A549 (cell line): Measurements from ENCODE around the gene SACM1L. TPM values are rescaled to one million over a fixed set of nuclear protein-coding genes. Genes with fewer than 3 reads are reported as not detected.

Source experiments
- ATAC-seq, 2 experiments: fragments of 200-7000 bp in 1 of 2; fragments of >200 bp in 1 of 2; cut with Nextera tagmentation in 1 of 2; cut with Tn5 transposase in 1 of 2; 3 replicates each; pipeline versions ENCODE4 v1.8.0 to v1.9.1; 2018 to 2020; ENCODE audit warnings: mild to moderate bottlenecking in 1 of 2, moderate library complexity in 1 of 2
- CTCF ChIA-PET: fragments of 300-600 bp; sonication (Branson Sonifier 250); formaldehyde crosslinking; extraction: SDS; loops from one replicate; lab custom pipeline; 2021; ENCODE audit warnings: antibody characterized with exemption, inconsistent platforms; lab: Yijun Ruan, JAX
- POLR2A ChIA-PET: fragments of 350-600 bp; formaldehyde crosslinking; extraction: SDS; loops from one replicate; lab custom pipeline; 2021; ENCODE audit warnings: antibody characterized with exemption, inconsistent platforms; lab: Yijun Ruan, JAX
- DNase-seq, 2 experiments: peaks; one replicate each; pipeline versions ENCODE4 v3.0.0 to v3.0.0-alpha.2; 2011 to 2016; ENCODE audit warnings: low read depth in 1 of 2, low spot score in 1 of 2
- FAIRE-seq: peaks from 2 replicates; lab custom pipeline; 2011; peaks lifted over from hg19 to GRCh38; lab: Jason Lieb, UNC
- H3K27ac ChIP-seq, 2 experiments: fragments of >200 bp; sonication (Bioruptor Twin); formaldehyde crosslinking; 3 replicates each; pipeline ENCODE4 v1.5.1; 2016 to 2017
- H3K4me1 ChIP-seq: fragments of >200 bp; sonication (Bioruptor Twin); formaldehyde crosslinking; 3 replicates; pipeline ENCODE4 v1.6.1; 2016
- H3K4me2 ChIP-seq: fragments of >200 bp; sonication (Bioruptor Twin); formaldehyde crosslinking; 3 replicates; pipeline ENCODE4 v1.6.1; 2016
- H3K4me3 ChIP-seq: fragments of >200 bp; sonication (Bioruptor Twin); formaldehyde crosslinking; 3 replicates; pipeline ENCODE4 v1.5.1; 2016
- H3K9me3 ChIP-seq: fragments of >200 bp; sonication (Bioruptor Twin); formaldehyde crosslinking; 3 replicates; pipeline ENCODE4 v1.6.1; 2016
- BHLHE40 ChIP-seq: IDR thresholded peaks from 2 replicates; pipeline ENCODE4 v1.6.1; 2012; ENCODE audit warnings: low read depth, low read length, inconsistent platforms
- CEBPB ChIP-seq, 2 experiments: fragments of >200 bp in 1 of 2; sonication (Bioruptor Twin) in 1 of 2; formaldehyde crosslinking in 1 of 2; IDR thresholded peaks; 2 replicates each; pipeline ENCODE4 v1.6.1; 2012 to 2016
- EHF ChIP-seq: fragments of 250-450 bp; sonication (Bioruptor Pico); IDR thresholded peaks from 2 replicates; pipeline ENCODE4 v1.5.0; 2020; ENCODE audit warnings: mild to moderate bottlenecking
- ESRRA ChIP-seq: fragments of 150-350 bp; IDR thresholded peaks from 2 replicates; pipeline ENCODE4 v1.6.1; 2014; ENCODE audit warnings: mild to moderate bottlenecking, low read length, borderline replicate concordance
- FOSL2 ChIP-seq, 2 experiments: fragments of 450-650 bp in 1 of 2; fragments of >200 bp in 1 of 2; sonication (Bioruptor Twin) in 1 of 2; formaldehyde crosslinking; IDR thresholded peaks; 2 replicates each; pipeline versions ENCODE4 v1.5.0 to v1.6.1; 2016 to 2020; ENCODE audit warnings: mild to moderate bottlenecking in 1 of 2, moderate library complexity in 1 of 2
- FOXS1 ChIP-seq: fragments of 250-450 bp; sonication (Bioruptor Pico); IDR thresholded peaks from 2 replicates; pipeline ENCODE4 v1.5.0; 2020; ENCODE audit warnings: mild to moderate bottlenecking, moderate library complexity
- GATA3 ChIP-seq: IDR thresholded peaks from 2 replicates; pipeline ENCODE4 v1.6.1; 2012; ENCODE audit warnings: borderline replicate concordance
- HDAC2 ChIP-seq: fragments of 200-600 bp; sonication (generic); IDR thresholded peaks from 2 replicates; pipeline ENCODE4 v1.6.1; 2016
- HOXA7 ChIP-seq: fragments of 250-450 bp; sonication (Bioruptor Pico); IDR thresholded peaks from 2 replicates; pipeline ENCODE4 v1.5.0; 2020; ENCODE audit warnings: mild to moderate bottlenecking, moderate library complexity
- HOXB5 ChIP-seq: fragments of 250-450 bp; sonication (Bioruptor Pico); IDR thresholded peaks from 2 replicates; pipeline ENCODE4 v1.5.0; 2020; ENCODE audit warnings: mild to moderate bottlenecking, moderate library complexity
- JUNB ChIP-seq: fragments of >200 bp; sonication (Bioruptor Twin); formaldehyde crosslinking; IDR thresholded peaks from 2 replicates; pipeline ENCODE4 v1.6.1; 2016
- KDM1A ChIP-seq: fragments of 200-600 bp; sonication (generic); IDR thresholded peaks from 2 replicates; pipeline ENCODE4 v1.6.1; 2016; ENCODE audit warnings: low read depth, mild to moderate bottlenecking
- MAFK ChIP-seq: fragments of 450-650 bp; IDR thresholded peaks from 2 replicates; pipeline ENCODE4 v1.6.1; 2014; ENCODE audit not compliant: partially characterized antibody
- NFE2L2 ChIP-seq: fragments of 150-350 bp; conservative IDR thresholded peaks from 2 replicates; pipeline ENCODE4 v1.6.1; 2014; ENCODE audit warnings: low read length
- NR3C1 ChIP-seq: fragments of >200 bp; sonication (Bioruptor Twin); formaldehyde crosslinking; IDR thresholded peaks from 3 replicates; pipeline ENCODE4 v1.6.1; 2017
- POLR2AphosphoS2 ChIP-seq: conservative IDR thresholded peaks from 2 replicates; pipeline ENCODE4 v1.6.1; 2012; ENCODE audit warnings: low read length, improper control_type of control experiment, inconsistent platforms
- RARB ChIP-seq: fragments of 250-450 bp; sonication (Bioruptor Pico); IDR thresholded peaks from 2 replicates; pipeline ENCODE4 v1.8.0; 2021; ENCODE audit warnings: mild to moderate bottlenecking, moderate library complexity
- RFX5 ChIP-seq: fragments of 450-650 bp; IDR thresholded peaks from 2 replicates; pipeline ENCODE4 v1.7.1; 2014; ENCODE audit warnings: antibody characterized with exemption, mild to moderate bottlenecking, moderate library complexity
- SMC3 ChIP-seq: fragments of >200 bp; sonication (Bioruptor Twin); formaldehyde crosslinking; IDR thresholded peaks from 3 replicates; pipeline ENCODE4 v1.6.1; 2018; ENCODE audit warnings: inconsistent platforms
- SREBF2 ChIP-seq: fragments of 450-650 bp; IDR thresholded peaks from 2 replicates; pipeline ENCODE4 v1.6.1; 2014; ENCODE audit warnings: mild to moderate bottlenecking, moderate library complexity
- TP53 ChIP-seq: fragments of 250-450 bp; sonication (Bioruptor Pico); IDR thresholded peaks from 2 replicates; pipeline ENCODE4 v1.5.0; 2021; ENCODE audit warnings: mild to moderate bottlenecking, moderate library complexity
- ZNF302 ChIP-seq: fragments of 250-450 bp; sonication (Bioruptor Pico); IDR thresholded peaks from 2 replicates; pipeline ENCODE4 v1.9.0; 2021; ENCODE audit warnings: inconsistent platforms, mild to moderate bottlenecking, moderate library complexity
- ZSCAN20 ChIP-seq: fragments of 250-450 bp; sonication (Bioruptor Pico); IDR thresholded peaks from 2 replicates; pipeline ENCODE4 v1.8.0; 2022; ENCODE audit warnings: mild to moderate bottlenecking, moderate library complexity
- WGBS: methylation state at CpG from one replicate; pipeline ENCODE4 v1.1.6; 2017; ENCODE audit errors: missing lambda C conversion rate; 5-methylcytosine and 5-hydroxymethylcytosine counted together
- polyA plus RNA-seq, 4 experiments: library from polyadenylated mRNA; depleted of rRNA in 3 of 4; stranded (reverse); fragments of >200 nt; fragmentation: RNase III in 1 of 4; extraction: RNeasy Plus Mini Kit Qiagen cat#74134 plus additional on column Dnase treatment in 1 of 4; gene quantifications; 2 replicates in 3 of 4; 3 replicates in 1 of 4; pipeline ENCODE4 v1.2.3, GENCODE V29; 2011 to 2017
- TF ChIP-seq, protein P1 (sequence below): fragments of 150-350 bp; IDR thresholded peaks from 2 replicates; pipeline ENCODE4 v1.6.1; 2014; ENCODE audit warnings: low read depth, mild to moderate bottlenecking, low read length
- TF ChIP-seq, protein P2 (sequence below): fragments of 250-450 bp; sonication (Bioruptor Pico); IDR thresholded peaks from 2 replicates; pipeline ENCODE4 v1.5.0; 2021; ENCODE audit warnings: mild to moderate bottlenecking, moderate library complexity, borderline replicate concordance
- TF ChIP-seq, protein P3 (sequence below): fragments of >200 bp; sonication (Bioruptor Twin); formaldehyde crosslinking; IDR thresholded peaks from 2 replicates; pipeline ENCODE4 v1.6.1; 2016
- TF ChIP-seq, protein P4 (sequence below): fragments of 250-450 bp; sonication (Bioruptor Pico); IDR thresholded peaks from 2 replicates; pipeline ENCODE4 v1.5.0; 2020; ENCODE audit warnings: low read depth, mild to moderate bottlenecking, moderate library complexity

SACM1L gene
- polyA plus RNA-seq, 2 of the 4 experiments (the other 2 are of a cell fraction) = 21.1 to 27.8 TPM

DNA sequence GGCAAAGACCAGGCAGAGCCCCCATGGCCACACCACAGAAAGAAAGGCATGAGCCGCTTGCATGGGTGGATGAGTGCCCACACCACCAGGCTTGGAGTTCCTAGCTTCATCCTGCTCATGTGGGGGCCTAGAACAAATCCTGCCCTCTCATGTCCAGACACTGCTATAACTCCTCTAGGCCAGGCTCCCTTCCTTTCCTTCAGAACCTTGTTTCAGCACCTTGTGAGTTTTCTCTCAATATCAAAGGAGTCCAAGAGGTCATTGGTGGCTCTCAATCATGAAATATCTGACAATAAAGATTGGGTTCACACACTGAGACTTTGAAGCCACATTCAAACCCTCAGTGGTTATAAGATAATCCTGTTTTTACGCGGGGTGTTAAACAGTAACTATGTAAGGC, 94.5 kb downstream of the SACM1L start:
- no peak overlapping the region for H3K4me3 ChIP-seq
- TF ChIP-seq ZSCAN20 (CRISPR knock-in tag) (no peak), MAFK (no peak), FOSL2 (IDR thresholded peaks at IDR 0.05) (no peak), FOSL2 (CRISPR knock-in tag; IDR thresholded peaks at IDR 0.05) (no peak), BHLHE40 (no peak), SMC3 (no peak), RARB (no peak), CEBPB (IDR thresholded peaks at IDR 0.05) (no peak), JUNB (no peak), SREBF2 (no peak), HOXB5 (CRISPR knock-in tag) (no peak), RFX5 (no peak), GATA3 (no peak)
- TF ChIP-seq, protein P1, sequence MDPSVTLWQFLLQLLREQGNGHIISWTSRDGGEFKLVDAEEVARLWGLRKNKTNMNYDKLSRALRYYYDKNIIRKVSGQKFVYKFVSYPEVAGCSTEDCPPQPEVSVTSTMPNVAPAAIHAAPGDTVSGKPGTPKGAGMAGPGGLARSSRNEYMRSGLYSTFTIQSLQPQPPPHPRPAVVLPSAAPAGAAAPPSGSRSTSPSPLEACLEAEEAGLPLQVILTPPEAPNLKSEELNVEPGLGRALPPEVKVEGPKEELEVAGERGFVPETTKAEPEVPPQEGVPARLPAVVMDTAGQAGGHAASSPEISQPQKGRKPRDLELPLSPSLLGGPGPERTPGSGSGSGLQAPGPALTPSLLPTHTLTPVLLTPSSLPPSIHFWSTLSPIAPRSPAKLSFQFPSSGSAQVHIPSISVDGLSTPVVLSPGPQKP = no peak
- TF ChIP-seq, protein P2, sequence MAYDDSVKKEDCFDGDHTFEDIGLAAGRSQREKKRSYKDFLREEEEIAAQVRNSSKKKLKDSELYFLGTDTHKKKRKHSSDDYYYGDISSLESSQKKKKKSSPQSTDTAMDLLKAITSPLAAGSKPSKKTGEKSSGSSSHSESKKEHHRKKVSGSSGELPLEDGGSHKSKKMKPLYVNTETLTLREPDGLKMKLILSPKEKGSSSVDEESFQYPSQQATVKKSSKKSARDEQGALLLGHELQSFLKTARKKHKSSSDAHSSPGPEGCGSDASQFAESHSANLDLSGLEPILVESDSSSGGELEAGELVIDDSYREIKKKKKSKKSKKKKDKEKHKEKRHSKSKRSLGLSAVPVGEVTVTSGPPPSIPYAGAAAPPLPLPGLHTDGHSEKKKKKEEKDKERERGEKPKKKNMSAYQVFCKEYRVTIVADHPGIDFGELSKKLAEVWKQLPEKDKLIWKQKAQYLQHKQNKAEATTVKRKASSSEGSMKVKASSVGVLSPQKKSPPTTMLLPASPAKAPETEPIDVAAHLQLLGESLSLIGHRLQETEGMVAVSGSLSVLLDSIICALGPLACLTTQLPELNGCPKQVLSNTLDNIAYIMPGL (CRISPR knock-in tag) = no peak
- H3K27ac ChIP-seq = no peak overlapping the region
- ChIA-PET POLR2A (no interaction called here), CTCF (no interaction called here)
- H3K4me2 ChIP-seq = no peak overlapping the region
- WGBS = 38% methylated on average over 3 of the region's 3 CpGs
- no peak for DNase-seq
- H3K9me3 ChIP-seq = no peaks in the 10 kb centered on the region
- H3K4me1 ChIP-seq = no peaks in the 10 kb centered on the region
- FAIRE-seq = no peak
- ATAC-seq = no peak

DNA sequence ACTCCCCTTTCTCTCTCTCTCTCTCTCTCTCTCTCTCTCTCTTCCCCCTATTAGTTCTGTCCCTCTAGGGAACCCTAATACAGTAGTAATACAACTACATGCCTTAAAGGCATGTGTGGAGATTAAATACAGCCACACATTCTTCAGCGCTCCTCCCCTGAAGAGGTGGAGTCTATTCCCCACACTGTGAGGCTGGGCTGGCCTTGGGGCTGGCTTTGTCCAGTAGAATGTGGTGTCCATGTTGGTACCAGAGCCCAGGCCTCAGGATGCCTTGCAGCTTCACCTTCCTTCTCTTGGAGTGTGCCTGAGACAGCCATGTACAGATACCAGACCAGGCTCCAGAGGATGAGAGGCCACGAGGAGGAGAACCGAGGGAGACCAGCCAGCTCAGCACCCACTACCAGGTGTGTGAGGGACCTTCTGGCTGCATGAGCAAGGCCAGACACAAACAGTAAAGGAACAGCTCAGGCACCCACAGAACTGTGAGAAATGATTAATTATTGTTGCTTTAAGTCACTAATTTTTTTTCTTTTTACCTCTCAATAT, 96.5 kb downstream of the SACM1L start:
- H3K9me3 ChIP-seq = 0 out of 3 replicates have a peak, but pooled peaks cover 2% of the 10 kb centered on the region
- H3K4me2 ChIP-seq = no peak overlapping the region
- POLR2A ChIA-PET = no interaction called here
- H3K4me1 ChIP-seq = no peaks in the 10 kb centered on the region
- ATAC-seq (no peak), FAIRE-seq (no peak), DNase-seq (no peak)
- no peak overlapping the region for H3K4me3 ChIP-seq
- no peak overlapping the region for H3K27ac ChIP-seq
- TF ChIP-seq, protein P3, sequence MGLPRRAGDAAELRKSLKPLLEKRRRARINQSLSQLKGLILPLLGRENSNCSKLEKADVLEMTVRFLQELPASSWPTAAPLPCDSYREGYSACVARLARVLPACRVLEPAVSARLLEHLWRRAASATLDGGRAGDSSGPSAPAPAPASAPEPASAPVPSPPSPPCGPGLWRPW = no peak
- no peak for TF ChIP-seq POLR2AphosphoS2
- TF ChIP-seq NR3C1 = no peak
- no peak for TF ChIP-seq HDAC2
- TF ChIP-seq KDM1A = no peak
- TF ChIP-seq TP53 (CRISPR knock-in tag) = no peak
- TF ChIP-seq RARB = no peak
- TF ChIP-seq SMC3 = no peak
- no peak for TF ChIP-seq JUNB
- no peak for TF ChIP-seq ESRRA
- no peak for TF ChIP-seq EHF (CRISPR knock-in tag)
- no peak for TF ChIP-seq HOXA7 (CRISPR knock-in tag)
- TF ChIP-seq ZNF302 (CRISPR knock-in tag) = no peak
- TF ChIP-seq, protein P4, sequence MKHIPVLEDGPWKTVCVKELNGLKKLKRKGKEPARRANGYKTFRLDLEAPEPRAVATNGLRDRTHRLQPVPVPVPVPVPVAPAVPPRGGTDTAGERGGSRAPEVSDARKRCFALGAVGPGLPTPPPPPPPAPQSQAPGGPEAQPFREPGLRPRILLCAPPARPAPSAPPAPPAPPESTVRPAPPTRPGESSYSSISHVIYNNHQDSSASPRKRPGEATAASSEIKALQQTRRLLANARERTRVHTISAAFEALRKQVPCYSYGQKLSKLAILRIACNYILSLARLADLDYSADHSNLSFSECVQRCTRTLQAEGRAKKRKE (CRISPR knock-in tag) = no peak
- TF ChIP-seq FOXS1 = no peak
- no peak for TF ChIP-seq NFE2L2
- TF ChIP-seq CEBPB (IDR thresholded peaks at IDR 0.05) = no peak
- WGBS = 13% methylated on average over 3 of the region's 3 CpGs
- CTCF ChIA-PET = no interaction called here
